ENCODE results near the gene RNF181.

DNA sequence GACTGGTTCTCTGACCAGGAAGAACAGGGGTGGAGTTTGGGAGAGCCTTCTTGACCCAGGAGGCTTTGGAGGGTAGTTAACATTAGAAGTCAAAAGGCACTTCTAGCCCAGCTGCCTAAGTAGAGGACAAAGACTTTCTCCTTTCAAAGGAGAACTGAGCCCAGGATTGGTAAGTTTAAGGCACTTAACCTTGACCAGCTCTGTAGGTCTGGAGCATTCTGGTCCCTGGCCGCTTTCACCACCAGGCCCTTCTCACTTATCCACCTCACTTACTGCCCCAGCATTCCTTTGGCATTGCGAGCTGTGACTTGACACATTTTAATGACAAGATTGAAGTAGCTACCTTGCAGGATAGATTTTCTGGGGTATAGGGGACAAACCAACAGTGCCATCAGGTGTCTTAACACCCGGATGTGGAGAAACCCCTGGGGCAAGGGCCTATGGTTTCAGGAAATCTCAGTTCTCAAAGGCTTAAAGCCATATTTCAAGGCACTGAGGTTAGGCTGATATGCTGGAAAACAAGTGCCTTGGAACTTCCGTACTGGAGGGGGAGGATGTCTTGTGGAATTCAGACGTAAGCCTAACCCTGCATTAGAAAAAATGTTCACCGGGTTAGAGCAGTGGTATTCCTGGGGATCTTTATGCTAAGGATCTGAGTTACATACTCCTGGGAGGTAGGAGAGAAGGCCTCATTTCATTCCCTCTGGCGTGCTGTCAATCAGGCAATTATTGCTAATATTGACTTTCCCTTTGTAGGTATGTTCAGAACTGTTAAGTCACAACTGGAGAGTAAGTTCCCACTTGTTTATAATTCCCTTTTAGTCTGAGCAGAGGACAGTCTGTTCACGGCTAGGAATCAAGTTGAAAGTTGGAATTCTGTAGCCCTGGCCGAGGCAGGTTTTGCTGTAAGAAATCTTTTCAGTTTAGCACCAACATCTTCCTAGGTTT lies 12.0 kb downstream of the RNF181 start:
- TF ChIP-seq SIN3A (IDR thresholded peaks at IDR 0.05; ENCODE audit: borderline replicate concordance, insufficient read depth, low read length) = no peak
- TF ChIP-seq, protein P1, sequence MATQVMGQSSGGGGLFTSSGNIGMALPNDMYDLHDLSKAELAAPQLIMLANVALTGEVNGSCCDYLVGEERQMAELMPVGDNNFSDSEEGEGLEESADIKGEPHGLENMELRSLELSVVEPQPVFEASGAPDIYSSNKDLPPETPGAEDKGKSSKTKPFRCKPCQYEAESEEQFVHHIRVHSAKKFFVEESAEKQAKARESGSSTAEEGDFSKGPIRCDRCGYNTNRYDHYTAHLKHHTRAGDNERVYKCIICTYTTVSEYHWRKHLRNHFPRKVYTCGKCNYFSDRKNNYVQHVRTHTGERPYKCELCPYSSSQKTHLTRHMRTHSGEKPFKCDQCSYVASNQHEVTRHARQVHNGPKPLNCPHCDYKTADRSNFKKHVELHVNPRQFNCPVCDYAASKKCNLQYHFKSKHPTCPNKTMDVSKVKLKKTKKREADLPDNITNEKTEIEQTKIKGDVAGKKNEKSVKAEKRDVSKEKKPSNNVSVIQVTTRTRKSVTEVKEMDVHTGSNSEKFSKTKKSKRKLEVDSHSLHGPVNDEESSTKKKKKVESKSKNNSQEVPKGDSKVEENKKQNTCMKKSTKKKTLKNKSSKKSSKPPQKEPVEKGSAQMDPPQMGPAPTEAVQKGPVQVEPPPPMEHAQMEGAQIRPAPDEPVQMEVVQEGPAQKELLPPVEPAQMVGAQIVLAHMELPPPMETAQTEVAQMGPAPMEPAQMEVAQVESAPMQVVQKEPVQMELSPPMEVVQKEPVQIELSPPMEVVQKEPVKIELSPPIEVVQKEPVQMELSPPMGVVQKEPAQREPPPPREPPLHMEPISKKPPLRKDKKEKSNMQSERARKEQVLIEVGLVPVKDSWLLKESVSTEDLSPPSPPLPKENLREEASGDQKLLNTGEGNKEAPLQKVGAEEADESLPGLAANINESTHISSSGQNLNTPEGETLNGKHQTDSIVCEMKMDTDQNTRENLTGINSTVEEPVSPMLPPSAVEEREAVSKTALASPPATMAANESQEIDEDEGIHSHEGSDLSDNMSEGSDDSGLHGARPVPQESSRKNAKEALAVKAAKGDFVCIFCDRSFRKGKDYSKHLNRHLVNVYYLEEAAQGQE (IDR thresholded peaks at IDR 0.05; ENCODE audit: insufficient read depth in 1 of 2, low read depth in 2 of 2, low read length in 2 of 2) = no peak
- TF ChIP-seq POLR2AphosphoS5 (IDR thresholded peaks at IDR 0.05; ENCODE audit: low read depth, low read length) = no peak
- no peak for TF ChIP-seq TAF1 (IDR thresholded peaks at IDR 0.05; ENCODE audit: borderline replicate concordance, insufficient read depth, low read length)

All from PFSK-1 (cell line).